HPDE6-E6E7 (cell line): Measurements from ENCODE around the gene MAGEC3.
"Not testable (repeated sequence)": the region's sequence is repeated elsewhere in the genome, so short reads cannot be mapped to it uniquely, and the experiment has no call there.

Source experiments
- DNase-seq: peaks from one replicate; pipeline ENCODE4 v3.0.0; 2011; ENCODE audit warnings: missing footprints; ENCODE audit errors: extremely low spot score

Gene MAGEC3

GRCh38 chrX:141838016-141838415 is at the start of gene MAGEC3:
MAGEC3 (plus strand) TSS chrX:141838316; CDS start chrX:141838316, 0 bp downstream.
- no peak for DNase-seq

- no peak for DNase-seq
Observed at GRCh38 chrX:141791856-141792255, 46.3 kb upstream of the MAGEC3 start.

- DNase-seq, result no peak
Observed at GRCh38 chrX:141811438-141811837, 26.7 kb upstream of the MAGEC3 start.

GRCh38 chrX:141814213-141814857 is 23.8 kb upstream of the MAGEC3 start:
- no peak for DNase-seq

GRCh38 chrX:141815904-141816303 is 22.2 kb upstream of the MAGEC3 start:
- no peak for DNase-seq

- no peak for DNase-seq
Observed at GRCh38 chrX:141832247-141832646, 5.9 kb upstream of the MAGEC3 start.

- no peak for DNase-seq
Observed at GRCh38 chrX:141839856-141840255, 1.7 kb downstream of the MAGEC3 start.

- no peak for DNase-seq
Observed at GRCh38 chrX:141857479-141857878, 19.4 kb downstream of the MAGEC3 start.

- DNase-seq, result no peak
Observed at GRCh38 chrX:141879616-141880015, 41.5 kb downstream of the MAGEC3 start.

- DNase-seq, result not testable (repeated sequence)
Observed at GRCh38 chrX:141888811-141889210, 50.7 kb downstream of the MAGEC3 start.

GRCh38 chrX:141894733-141895132 is 56.6 kb downstream of the MAGEC3 start:
- no peak for DNase-seq

- no peak for DNase-seq
Observed at GRCh38 chrX:141897690-141898089, 59.6 kb downstream of the MAGEC3 start.

- no peak for DNase-seq
Observed at GRCh38 chrX:141902366-141902765, 64.2 kb downstream of the MAGEC3 start.

- DNase-seq, result no peak
Observed at GRCh38 chrX:141903400-141904155, 65.5 kb downstream of the MAGEC3 start, which contains the start of gene MAGEC1. MAGEC1 (plus strand) TSS chrX:141903894; CDS start chrX:141905073, 1,179 bp downstream.

GRCh38 chrX:141904262-141904661 is 66.1 kb downstream of the MAGEC3 start:
- no peak for DNase-seq

GRCh38 chrX:141917801-141918200 is 79.7 kb downstream of the MAGEC3 start:
- DNase-seq, result no peak

- DNase-seq, result no peak
Observed at GRCh38 chrX:141924293-141924692, 86.2 kb downstream of the MAGEC3 start.

- DNase-seq, result no peak
Observed at GRCh38 chrX:141928432-141928831, 90.3 kb downstream of the MAGEC3 start.

- no peak for DNase-seq
Observed at GRCh38 chrX:141934059-141934641, 96.0 kb downstream of the MAGEC3 start.

- DNase-seq, result no peak
Observed at GRCh38 chrX:141935645-141936044, 97.5 kb downstream of the MAGEC3 start.

- DNase-seq, result no peak
Observed at GRCh38 chrX:141936080-141936479, 98.0 kb downstream of the MAGEC3 start.

GRCh38 chrX:141941234-141941633 is 103.1 kb downstream of the MAGEC3 start:
- no peak for DNase-seq

- DNase-seq, result no peak
Observed at GRCh38 chrX:141945426-141945825, 107.3 kb downstream of the MAGEC3 start.
